CD4-positive, alpha-beta T cell treated with Interleukin-15 for 1 hour (primary cell): ENCODE results near the gene FNTB.
A peak's percentile ranks its signal among the peaks of the same experiment; 100 is the strongest.

Experiments
- DNase-seq: peaks from one replicate; pipeline ENCODE4 v3.0.0-alpha.2; 2020

FNTB gene, protein sequence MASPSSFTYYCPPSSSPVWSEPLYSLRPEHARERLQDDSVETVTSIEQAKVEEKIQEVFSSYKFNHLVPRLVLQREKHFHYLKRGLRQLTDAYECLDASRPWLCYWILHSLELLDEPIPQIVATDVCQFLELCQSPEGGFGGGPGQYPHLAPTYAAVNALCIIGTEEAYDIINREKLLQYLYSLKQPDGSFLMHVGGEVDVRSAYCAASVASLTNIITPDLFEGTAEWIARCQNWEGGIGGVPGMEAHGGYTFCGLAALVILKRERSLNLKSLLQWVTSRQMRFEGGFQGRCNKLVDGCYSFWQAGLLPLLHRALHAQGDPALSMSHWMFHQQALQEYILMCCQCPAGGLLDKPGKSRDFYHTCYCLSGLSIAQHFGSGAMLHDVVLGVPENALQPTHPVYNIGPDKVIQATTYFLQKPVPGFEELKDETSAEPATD

GRCh38 chr14:64986648-64987437 lies at the start of gene FNTB:
FNTB (plus strand) TSS chr14:64986895; CDS start chr14:64986954, 59 bp downstream.
- peak; percentile 93 for DNase-seq

DNA sequence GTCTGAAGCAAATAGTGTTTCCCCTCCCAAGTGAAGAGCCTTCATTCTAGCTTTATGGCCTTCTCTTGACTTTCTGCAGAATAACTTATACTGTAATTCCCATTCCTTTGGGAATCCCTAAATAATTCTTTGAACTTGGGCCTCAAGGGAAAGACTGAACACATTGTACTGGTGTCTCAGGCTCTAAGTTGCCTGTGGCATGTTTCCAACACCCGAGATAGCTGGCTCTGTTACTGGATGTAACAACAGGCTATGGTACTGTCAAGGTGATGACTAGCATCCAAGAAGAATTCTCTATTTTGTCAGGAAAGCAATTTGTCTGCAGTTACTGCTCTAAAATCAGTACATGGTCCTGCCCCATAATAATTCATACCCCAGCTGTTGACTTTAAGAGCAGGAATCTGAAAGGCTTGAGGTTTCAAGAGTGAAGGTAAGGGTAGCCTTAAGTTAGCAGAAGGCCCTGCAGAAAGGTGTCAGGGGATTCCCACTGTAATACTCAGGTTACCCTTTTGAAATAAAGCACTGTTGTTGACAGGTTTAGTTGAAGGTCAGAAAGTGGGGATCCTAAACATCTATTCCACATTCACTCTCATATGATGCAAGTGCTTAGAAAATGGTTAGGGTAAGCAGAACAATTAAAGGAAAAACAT lies 49.4 kb upstream of the FNTB start:
- DNase-seq = no peak

DNA sequence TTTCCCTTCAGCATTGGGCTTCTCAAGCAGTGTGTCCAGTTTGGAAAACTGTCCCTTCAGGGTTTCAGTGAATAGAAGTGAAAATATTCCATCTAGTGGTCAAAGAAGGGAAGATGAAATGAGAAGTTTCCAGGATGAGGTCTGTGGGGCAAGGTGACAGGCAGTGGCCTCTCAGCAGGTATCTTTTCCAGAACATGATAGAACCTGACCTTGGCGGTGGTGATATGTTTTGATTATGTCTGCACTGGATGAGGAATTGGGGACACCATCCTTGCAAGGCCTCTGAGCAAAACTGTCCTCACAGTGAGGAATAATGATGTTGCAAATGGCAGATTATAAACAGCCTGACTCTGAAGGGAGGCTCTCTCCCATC lies 48.9 kb upstream of the FNTB start:
- no peak for DNase-seq

- DNase-seq = no peak
These were observed 47.5 kb upstream of the FNTB start for GRCh38 chr14:64938972-64939816.

DNA sequence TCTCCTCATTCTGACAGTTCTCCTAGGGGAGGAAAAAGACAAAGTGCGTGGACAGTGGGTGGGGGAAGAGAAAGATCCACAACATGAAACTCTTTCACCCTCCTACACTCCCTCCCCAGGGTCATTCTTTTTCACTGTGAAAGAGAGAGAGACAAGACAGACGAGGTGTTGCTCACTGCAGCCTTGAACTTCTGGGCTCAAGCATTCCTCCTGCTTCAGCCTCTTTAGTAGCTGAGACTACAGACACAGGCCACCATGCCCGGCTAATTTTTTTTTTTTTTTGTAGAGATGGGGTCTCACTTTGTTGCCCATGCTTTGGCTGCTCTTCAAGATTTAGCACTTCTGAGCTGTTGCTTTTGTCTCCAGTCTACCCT lies 46.9 kb upstream of the FNTB start:
- no peak for DNase-seq

GRCh38 chr14:64940336-64940910 lies 46.3 kb upstream of the FNTB start:
- DNase-seq = no peak

- DNase-seq = no peak
These were observed 44.1 kb upstream of the FNTB start, which contains the start of gene GPX2 for GRCh38 chr14:64942531-64943111. GPX2 (minus strand) TSS chr14:64942745; CDS start chr14:64942726, 19 bp downstream.

DNA sequence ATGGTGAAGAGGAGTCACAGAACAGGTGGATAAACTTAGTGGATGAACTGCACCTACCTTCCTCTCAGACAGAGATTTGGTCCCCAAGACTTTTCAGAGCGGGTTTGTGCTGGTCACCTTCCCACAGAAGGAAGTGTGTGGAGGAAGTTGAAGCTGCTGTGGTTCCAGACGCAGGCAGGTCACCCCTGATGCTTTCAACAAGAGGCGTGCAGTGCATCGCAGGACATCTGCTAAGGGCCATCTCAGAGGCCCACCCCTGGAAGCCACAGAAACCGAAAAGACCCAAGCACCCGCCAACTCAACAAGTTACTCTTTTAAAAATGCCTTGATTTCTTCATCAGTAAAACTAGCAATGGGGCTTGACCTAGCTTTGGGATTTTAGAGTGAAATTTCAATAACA lies 43.1 kb upstream of the FNTB start:
- no peak for DNase-seq

- DNase-seq = no peak
These were observed 42.7 kb upstream of the FNTB start for GRCh38 chr14:64944041-64944440.

DNA sequence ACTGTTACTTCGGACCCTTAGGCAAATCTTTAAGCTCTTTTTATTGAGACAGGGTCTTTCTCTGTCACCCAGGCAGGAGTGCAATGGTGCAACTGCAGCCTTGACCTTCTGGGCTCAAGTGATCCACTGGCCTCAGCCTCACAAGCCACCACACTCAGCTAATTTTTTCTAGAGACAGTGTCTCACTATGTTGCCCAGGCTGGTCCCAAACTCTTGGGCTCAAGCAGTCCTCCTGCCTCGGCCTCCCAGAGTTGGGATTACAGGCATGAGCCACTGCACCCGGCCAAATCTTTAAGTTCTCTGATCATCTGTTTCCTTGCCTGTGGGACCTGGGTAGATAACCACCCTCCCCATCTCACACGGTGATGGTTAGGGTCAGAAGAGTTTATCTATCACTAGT lies 41.8 kb upstream of the FNTB start:
- DNase-seq = no peak

DNA sequence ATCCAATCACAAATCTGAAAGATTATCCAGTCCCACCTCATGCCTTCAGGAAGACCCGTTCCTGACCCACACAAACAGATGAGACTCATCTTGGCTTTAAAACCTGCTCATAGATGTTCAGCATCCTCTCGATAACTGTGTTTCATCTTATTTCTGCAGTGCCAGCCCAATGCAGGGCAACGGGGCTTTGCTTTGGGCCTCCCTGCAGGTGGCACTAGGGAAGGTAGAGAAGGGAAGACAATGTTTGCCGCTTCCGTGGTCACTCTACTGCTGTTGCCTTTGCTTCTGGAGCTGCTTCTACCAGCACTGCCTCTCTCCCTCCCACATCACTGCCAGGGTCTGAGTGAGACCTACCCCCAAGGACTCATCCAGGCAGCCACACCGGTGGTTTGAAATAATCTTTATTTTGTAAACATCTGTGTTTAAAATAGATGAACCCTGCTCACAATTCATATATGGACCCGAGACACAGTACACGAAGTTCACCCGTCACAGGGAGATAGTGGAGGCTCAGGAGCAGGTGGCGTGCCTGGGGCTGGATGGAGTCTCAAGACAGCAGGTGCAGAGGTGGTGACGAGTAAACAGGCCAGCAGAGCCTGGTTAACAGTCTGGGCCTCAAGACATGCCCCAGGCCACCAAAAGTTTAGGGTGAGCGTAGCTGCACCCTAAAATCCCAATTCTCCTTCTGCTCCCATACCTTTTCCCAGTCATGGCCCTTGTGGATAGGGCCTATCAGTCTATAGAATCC lies 41.1 kb upstream of the FNTB start:
- DNase-seq = no peak

- no peak for DNase-seq
These were observed 40.2 kb upstream of the FNTB start for GRCh38 chr14:64946310-64947045.

- DNase-seq = no peak
These were observed 38.7 kb upstream of the FNTB start for GRCh38 chr14:64947710-64948611.

GRCh38 chr14:64948612-64949210 lies 38.0 kb upstream of the FNTB start:
- DNase-seq = no peak

DNA sequence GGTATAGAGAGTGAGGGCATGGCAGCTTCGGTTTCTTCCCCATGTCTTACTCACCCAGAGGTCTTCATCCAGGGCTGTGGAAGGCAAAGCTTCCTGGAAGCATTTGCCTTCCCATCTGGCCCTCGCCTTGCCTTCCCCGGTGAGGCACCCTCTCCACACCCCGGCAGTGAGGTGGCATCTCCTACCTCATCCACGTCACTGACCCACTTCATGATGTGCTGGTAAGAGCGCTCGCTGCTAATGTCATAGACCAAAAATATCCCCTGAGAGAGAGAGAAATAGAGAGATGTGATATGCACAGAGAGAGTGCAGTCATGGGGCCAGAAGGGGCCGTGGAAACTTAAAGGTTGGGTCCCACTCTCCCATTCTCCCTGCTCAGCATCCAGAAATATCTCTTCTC lies 35.8 kb upstream of the FNTB start:
- DNase-seq = no peak

- no peak for DNase-seq
These were observed 35.4 kb upstream of the FNTB start for GRCh38 chr14:64951291-64951690.

DNA sequence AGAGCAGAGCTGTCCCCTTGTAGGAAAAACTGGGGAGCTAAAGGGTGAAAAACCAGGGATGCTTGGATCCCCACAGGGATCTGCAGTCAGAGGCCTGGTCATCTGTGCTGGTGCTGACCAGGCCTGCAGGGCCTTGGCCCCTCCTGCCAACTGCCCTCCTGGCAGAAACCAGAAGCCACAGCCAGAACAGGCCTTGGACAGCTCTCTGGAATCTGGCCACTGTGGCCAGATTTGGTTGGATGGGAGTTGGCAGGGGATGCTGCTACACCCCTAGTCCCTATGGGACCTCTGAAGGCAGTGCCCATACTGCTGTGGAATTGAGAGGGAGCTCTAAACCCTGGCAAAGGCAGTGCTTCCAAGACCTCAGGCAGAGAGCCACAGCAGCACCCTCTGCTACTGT lies 35.0 kb upstream of the FNTB start:
- no peak for DNase-seq

DNA sequence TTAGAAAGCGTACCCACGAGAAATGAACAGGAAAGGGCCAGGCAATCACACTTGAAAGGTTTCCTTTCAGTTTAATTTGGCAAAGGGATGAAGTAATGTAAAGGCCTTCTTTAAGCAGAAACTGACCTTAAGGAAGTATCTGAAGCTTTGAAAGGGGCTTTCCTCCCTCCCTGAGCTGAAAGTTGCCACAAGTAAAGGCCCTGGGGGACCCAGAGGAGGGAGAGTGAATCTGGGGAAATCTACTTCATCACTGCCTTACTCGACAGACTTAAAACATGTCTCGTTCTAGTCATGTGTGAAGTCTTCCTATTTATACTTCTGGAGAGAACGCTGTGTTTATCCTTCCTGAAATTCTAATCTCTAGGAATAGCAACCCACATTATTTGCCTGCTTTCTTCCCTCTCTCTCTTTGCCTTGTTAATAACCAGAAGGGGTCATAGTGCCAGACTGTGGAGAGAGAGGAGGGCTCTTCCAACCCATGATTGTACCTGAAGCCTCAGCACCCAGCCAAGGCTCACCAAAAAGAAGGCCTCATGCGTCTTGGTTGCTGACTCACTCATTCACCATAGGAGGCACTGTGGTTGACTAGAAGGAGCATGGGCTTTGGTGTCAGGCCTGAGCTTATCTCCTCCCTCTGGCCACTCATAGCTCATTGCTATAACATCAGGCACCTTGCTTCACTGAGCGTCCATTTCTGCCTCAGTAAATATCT lies 33.9 kb upstream of the FNTB start:
- no peak for DNase-seq
